GM19351 (cell line): ENCODE measurements around the gene KLF9.

ENCODE experiments used
- ATAC-seq: cut with Tn5 transposase; IDR thresholded peaks from one replicate; pipeline ENCODE4 v1.9.1; 2021; ENCODE audit warnings: mild to moderate bottlenecking, moderate library complexity; ENCODE audit not compliant: unreplicated experiment

Gene KLF9

GRCh38 chr9:70413799-70414775 lies at the start of gene KLF9:
Gene KLF9, minus strand, starts transcription at chr9:70414657. Its CDS starts 1,294 bp downstream, at chr9:70413363.
- peak; percentile 63 for ATAC-seq

DNA sequence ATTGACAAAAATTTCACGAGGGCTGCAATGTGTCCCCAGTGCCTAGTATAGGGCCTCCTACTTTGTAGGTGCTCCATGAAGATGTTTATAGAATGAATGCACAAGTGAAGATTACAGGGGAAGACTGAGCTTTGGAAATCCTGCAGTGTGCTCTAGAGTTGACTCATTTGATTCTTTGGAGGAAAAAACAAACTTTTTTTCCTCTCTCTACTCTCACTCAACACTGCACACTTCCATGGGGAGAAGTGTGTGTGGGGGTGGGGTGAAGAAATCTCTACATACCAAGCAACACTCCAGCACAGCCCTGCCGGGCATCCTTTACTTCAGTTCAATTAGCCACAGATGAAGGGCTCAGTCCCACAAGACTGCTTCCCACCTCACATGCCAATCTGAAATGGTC lies 49.4 kb upstream of the KLF9 start:
- ATAC-seq: no peak

DNA sequence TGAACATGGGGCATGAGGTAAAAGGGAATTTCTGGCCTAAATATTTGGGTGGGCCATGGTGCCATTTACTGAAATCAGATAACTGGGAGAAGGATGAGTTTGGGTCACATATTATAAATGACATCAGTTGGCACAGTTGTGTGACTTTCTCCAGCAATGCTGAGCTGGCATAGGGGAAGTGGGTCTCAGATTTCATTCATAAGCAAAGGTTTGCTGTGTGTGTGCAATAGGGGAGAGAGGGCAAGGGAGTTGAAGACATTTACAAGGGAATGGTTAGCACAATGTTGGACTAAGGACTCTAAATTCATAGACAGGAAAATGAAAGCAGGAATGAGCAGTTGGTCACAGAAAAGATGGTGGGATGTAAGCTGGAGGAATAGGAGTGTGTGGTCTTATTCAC lies 47.8 kb upstream of the KLF9 start:
- ATAC-seq: no peak

DNA sequence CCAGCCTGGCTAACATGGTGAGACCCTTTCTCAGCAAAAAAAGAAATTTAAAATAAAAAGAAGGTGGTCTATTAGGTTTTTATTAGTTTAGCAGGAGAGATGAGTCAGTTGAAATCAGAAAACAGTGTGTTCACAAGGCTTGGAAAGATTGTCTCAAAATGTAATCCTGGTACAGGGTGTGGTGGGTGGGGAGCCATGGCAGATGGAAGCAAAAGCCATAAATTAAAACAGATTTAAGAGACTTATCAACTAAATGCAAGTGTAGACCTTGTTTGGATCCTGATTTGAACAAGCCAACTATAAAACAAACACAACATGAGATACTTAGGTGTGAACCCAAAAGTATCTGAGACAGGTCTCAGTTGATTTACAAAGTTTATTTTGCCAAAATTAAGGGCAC lies 42.8 kb upstream of the KLF9 start:
- no peak for ATAC-seq

DNA sequence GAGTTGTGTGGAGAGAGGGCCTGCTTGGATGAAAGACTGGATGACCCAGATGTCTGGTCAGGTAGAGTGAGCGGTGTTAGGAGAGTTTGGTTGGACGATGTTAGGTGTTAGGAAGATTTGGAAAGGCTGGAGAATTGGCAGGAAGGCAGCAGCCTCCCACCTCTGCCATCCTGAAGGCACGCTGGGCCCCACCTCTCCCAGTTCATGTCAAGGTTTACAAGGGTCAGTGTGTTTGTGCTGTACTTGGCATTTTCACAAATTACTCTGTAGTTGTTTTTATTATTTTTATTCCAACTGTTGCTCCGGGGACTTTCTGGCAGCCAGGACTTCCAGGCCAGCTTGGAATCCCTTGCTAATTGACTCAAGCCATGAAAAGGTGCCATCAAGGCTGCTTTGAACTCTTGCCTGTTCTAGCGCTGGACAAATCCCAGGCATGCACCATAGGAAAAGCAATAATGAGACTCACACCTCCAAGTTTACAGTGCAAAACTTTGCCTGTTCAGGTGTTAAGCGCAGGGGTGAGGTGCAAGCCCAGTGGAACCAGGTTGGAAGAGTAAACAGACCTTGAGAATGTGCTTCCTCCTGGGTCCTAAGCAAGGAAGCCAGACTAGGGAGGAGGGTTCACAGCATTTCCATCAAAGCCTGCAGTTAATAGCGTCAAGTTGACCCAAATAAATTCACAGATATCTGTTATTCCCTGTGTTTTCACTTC lies 41.7 kb upstream of the KLF9 start:
- ATAC-seq: no peak

DNA sequence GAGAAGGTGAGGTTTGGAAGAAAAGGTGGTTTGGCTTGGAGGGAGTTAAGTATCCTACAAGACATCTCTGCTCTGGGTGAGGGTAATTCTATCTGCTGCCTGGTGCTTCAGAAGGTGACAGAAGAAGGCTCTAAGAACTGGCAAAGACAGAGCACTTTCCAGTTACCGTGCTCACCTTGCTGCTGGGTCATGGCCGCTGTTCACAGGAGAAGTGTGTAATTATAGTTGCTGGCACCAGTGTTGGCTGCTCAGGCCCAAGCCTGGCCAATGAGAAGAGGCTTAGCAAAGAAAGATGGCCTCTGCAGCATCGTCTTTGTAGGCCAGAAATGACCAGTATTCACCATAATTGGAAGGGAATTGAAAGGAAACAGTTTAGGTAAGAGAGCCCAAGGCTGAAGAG lies 37.9 kb upstream of the KLF9 start:
- ATAC-seq: no peak

DNA sequence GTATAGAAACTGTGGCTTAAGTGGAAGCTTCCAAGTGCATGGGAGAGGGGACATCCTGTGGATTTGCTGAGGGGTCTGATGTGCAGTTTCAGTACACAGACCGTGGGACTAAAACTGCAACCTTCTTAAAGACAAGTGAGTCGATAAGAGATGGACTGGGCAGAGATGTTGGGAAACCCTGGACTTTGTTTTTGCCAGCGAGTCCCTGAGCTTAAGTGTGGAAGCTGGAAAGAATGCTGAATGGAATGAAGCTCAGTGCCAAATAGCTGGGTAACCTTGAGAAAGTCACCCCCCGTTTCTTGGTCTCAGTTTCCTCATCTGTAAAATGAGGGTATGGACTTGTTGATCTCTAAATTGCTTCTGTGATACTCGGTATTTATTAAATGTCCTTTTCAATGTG lies 37.3 kb upstream of the KLF9 start:
- no peak for ATAC-seq

DNA sequence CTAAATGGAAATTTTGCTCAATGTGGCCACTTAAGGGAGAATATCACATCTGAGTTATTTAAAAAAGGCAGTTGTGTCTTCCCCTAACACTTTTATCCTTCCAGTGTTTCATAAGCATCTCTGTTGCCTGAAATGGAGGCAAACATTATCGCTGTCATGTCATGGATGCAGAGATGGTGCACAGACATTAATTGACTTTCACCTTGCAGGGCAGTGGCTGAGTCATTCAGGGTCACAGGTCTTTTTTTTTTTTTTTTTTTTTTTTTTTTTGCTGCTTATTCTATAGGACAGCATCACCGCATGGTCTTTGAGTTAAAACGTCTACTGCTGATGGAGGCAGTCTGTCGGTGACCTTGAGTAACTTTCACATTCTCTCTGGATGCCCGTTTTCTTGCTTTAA lies 36.3 kb upstream of the KLF9 start:
- no peak for ATAC-seq

GRCh38 chr9:70449461-70449860 lies 35.0 kb upstream of the KLF9 start:
- ATAC-seq: no peak

DNA sequence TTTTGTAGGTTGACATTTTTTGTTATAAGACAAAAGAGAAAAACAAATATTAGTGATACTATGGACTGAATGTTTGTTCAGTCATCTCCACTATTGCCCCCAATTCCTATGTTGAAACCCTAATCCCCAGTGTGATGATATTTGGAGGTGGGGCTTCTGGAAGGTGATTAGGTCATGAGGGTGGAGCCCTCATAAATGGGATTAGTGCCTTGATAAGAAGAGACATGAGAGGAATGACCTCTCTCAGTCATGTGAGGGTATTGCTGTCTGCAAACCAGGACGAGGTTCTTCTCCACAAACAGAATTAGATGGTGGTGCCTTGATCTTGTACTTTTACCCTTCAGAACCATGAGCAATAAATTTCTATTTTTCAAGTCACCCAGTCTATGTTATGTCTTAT lies 34.5 kb upstream of the KLF9 start:
- no peak for ATAC-seq

GRCh38 chr9:70444904-70445303 lies 30.4 kb upstream of the KLF9 start:
- no peak for ATAC-seq

DNA sequence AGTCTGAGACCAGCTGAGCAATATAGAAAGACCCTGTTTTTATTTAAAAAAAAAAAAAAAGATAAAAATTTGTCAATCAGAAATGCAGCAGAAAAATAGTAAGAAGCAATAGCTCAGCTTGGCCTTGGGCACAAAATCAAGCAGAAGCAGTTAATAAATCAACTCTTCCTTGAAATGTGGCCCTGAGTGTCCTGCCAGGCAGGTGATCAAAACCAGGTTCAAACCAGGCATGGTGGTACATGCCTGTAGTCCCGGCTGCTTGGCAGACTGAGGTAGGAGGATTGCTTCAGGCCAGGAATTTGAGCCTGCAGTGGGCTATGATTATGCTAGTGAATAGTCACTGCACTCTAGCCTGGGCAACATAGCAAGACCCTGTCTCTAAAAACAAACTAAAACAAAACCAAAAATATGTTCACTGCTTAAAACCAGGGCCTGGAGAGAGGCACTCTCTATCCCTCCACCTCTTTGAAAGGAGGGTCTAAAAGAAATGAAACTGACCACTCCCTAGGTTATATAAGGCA lies 27.9 kb upstream of the KLF9 start:
- no peak for ATAC-seq

GRCh38 chr9:70441622-70442021 lies 27.2 kb upstream of the KLF9 start:
- ATAC-seq: no peak

GRCh38 chr9:70439991-70440706 lies 25.7 kb upstream of the KLF9 start:
- no peak for ATAC-seq

GRCh38 chr9:70438341-70438928 lies 24.0 kb upstream of the KLF9 start:
- no peak for ATAC-seq

DNA sequence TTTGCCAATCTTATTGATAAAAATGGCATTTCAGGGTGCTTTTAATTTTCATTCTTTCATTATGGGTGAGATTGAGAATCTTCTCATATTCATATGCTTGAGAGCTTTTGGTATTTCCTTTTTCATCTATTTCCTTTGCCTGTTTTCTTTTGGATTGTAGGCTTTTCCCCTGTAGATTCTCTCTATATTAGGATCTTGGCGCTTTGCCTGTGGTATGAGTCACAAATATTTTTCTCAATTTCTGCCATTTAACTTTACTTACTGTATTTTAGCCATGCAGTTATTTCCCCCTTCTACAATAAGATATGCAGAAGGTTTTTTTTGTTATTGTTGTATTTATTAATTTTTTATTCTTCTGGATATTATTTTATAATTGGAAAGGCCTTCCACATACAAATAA lies 21.5 kb upstream of the KLF9 start:
- ATAC-seq: no peak

- ATAC-seq: no peak
Measured at GRCh38 chr9:70429899-70430298, 15.4 kb upstream of the KLF9 start.

- no peak for ATAC-seq
Measured at GRCh38 chr9:70428781-70429180, 14.3 kb upstream of the KLF9 start.

GRCh38 chr9:70427161-70427945 lies 12.9 kb upstream of the KLF9 start:
- ATAC-seq: no peak

DNA sequence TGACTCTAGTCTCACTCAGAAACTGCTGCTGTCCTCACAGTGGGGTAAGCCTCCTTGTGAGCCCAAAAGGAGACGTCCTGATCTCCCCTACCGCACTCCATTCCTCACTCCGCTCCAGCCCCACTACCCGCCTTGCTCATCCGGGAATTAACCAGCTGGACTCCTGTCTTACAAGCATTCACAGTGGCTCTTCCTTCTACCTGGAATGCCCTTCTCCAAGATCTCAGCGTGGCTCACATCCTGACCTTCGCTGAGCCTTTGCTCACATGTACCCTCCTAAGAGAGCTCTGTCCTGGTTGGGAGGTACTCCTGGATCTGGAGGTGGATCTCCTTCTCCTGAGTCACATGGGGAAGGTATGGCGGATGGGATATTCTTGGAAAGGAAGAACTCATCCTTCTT lies 10.7 kb upstream of the KLF9 start:
- ATAC-seq: no peak
